ENCODE results near the gene IL22RA2.
A peak's percentile ranks its signal among the peaks of the same experiment; 100 is the strongest.
"Not testable (repeated sequence)": the region's sequence is repeated elsewhere in the genome, so short reads cannot be mapped to it uniquely, and the experiment has no call there.

IL22RA2 gene

GRCh38 chr6:137216875-137217553, 43.6 kb upstream of the IL22RA2 start:
- no peak for TF ChIP-seq CTCF (IDR thresholded peaks at IDR 0.05; ENCODE audit: borderline replicate concordance, insufficient read depth, low read depth, low read length)
- H3K4me3 ChIP-seq (ENCODE audit: low read depth, low read length), result peak overlapping the region; percentile 76

- TF ChIP-seq CTCF (IDR thresholded peaks at IDR 0.05; ENCODE audit: borderline replicate concordance, insufficient read depth, low read depth, low read length), result no peak
- H3K4me3 ChIP-seq (ENCODE audit: low read depth, low read length), result no peak overlapping the region
These were observed 42.7 kb upstream of the IL22RA2 start for GRCh38 chr6:137216106-137216505.

GRCh38 chr6:137215630-137216029, 42.2 kb upstream of the IL22RA2 start:
- not testable (repeated sequence) for H3K4me3 ChIP-seq (ENCODE audit: low read depth, low read length)

- TF ChIP-seq CTCF (IDR thresholded peaks at IDR 0.05; ENCODE audit: borderline replicate concordance, insufficient read depth, low read depth, low read length), result no peak
- no peak overlapping the region for H3K4me3 ChIP-seq (ENCODE audit: low read depth, low read length)
These were observed 41.5 kb upstream of the IL22RA2 start for GRCh38 chr6:137214931-137215330.

- H3K4me3 ChIP-seq (ENCODE audit: low read depth, low read length), result no peak overlapping the region
- TF ChIP-seq CTCF (IDR thresholded peaks at IDR 0.05; ENCODE audit: borderline replicate concordance, insufficient read depth, low read depth, low read length), result no peak
These were observed 40.4 kb upstream of the IL22RA2 start for GRCh38 chr6:137213813-137214212.

GRCh38 chr6:137213331-137213740, 39.9 kb upstream of the IL22RA2 start:
- H3K4me3 ChIP-seq (ENCODE audit: low read depth, low read length), result no peak overlapping the region
- no peak for TF ChIP-seq CTCF (IDR thresholded peaks at IDR 0.05; ENCODE audit: borderline replicate concordance, insufficient read depth, low read depth, low read length)

GRCh38 chr6:137211910-137212309, 38.5 kb upstream of the IL22RA2 start:
- TF ChIP-seq CTCF (IDR thresholded peaks at IDR 0.05; ENCODE audit: borderline replicate concordance, insufficient read depth, low read depth, low read length), result no peak

More at GRCh38 chr6:137211910-137212309, 38.5 kb upstream of the IL22RA2 start:
- no peak overlapping the region for H3K4me3 ChIP-seq (ENCODE audit: low read depth, low read length)

Data from GM12875 (cell line).